GM12878 (cell line): ENCODE data around the gene SHB.

Experiments used
- SP1 ChIP-seq: IDR thresholded peaks from one replicate; pipeline ENCODE4 v1.6.1; 2011; ENCODE audit warnings: low read depth, low read length
- TBL1XR1 ChIP-seq: IDR thresholded peaks from 2 replicates; pipeline ENCODE4 v1.6.1; 2012; ENCODE audit warnings: low read depth, low read length, improper control_type of control experiment
- TF ChIP-seq, protein P1 (sequence below): IDR thresholded peaks from 2 replicates; pipeline ENCODE4 v1.6.1; 2011; ENCODE audit warnings: low read depth, low read length, improper control_type of control experiment, borderline replicate concordance
- TF ChIP-seq, protein P2 (sequence below): fragments of 450-650 bp; IDR thresholded peaks from 2 replicates; pipeline ENCODE4 v1.6.1; 2017; ENCODE audit warnings: mild to moderate bottlenecking

- no peak for TF ChIP-seq TBL1XR1
- TF ChIP-seq, protein P1, sequence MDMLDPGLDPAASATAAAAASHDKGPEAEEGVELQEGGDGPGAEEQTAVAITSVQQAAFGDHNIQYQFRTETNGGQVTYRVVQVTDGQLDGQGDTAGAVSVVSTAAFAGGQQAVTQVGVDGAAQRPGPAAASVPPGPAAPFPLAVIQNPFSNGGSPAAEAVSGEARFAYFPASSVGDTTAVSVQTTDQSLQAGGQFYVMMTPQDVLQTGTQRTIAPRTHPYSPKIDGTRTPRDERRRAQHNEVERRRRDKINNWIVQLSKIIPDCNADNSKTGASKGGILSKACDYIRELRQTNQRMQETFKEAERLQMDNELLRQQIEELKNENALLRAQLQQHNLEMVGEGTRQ, result no peak
- TF ChIP-seq, protein P2, sequence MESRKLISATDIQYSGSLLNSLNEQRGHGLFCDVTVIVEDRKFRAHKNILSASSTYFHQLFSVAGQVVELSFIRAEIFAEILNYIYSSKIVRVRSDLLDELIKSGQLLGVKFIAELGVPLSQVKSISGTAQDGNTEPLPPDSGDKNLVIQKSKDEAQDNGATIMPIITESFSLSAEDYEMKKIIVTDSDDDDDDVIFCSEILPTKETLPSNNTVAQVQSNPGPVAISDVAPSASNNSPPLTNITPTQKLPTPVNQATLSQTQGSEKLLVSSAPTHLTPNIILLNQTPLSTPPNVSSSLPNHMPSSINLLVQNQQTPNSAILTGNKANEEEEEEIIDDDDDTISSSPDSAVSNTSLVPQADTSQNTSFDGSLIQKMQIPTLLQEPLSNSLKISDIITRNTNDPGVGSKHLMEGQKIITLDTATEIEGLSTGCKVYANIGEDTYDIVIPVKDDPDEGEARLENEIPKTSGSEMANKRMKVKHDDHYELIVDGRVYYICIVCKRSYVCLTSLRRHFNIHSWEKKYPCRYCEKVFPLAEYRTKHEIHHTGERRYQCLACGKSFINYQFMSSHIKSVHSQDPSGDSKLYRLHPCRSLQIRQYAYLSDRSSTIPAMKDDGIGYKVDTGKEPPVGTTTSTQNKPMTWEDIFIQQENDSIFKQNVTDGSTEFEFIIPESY, result no peak
- TF ChIP-seq SP1, result no peak
These were observed 57.9 kb downstream of the SHB start for GRCh38 chr9:38010918-38011704.
